Psoas muscle (tissue), 8 donors: Measurements from ENCODE around the gene SAP25. TPM values are rescaled to one million over a fixed set of nuclear protein-coding genes. Genes with fewer than 3 reads are reported as not detected.
"Not testable (repeated sequence)": the region's sequence is repeated elsewhere in the genome, so short reads cannot be mapped to it uniquely, and the experiment has no call there.

Experiments
- ATAC-seq, 4 donors: fragments of 200-7000 bp; cut with Tn5 transposase; one replicate each; pipeline ENCODE4 v1.9.1; 2020; ENCODE audit warnings: moderate library complexity in 3 of 4, mild to moderate bottlenecking in 2 of 4
- DNase-seq, 2 donors: peaks; one replicate each; pipeline ENCODE4 v3.0.0-alpha.2; 2020
- H3K27ac ChIP-seq: fragments of 200-600 bp; one replicate; pipeline ENCODE4 v1.8.0; 2022
- H3K27me3 ChIP-seq, 3 donors: fragments of 200-600 bp in 1 of 3; one replicate each; pipeline versions ENCODE4 v1.6.1 to v1.8.0; 2013 to 2022; ENCODE audit warnings: low read length in 2 of 3, mild to moderate bottlenecking in 2 of 3, moderate library complexity in 1 of 3; ENCODE audit not compliant: insufficient read depth in 3 of 3
- H3K36me3 ChIP-seq, 2 donors: fragments of 200-600 bp in 1 of 2; one replicate each; pipeline versions ENCODE4 v1.6.1 to v1.8.0; 2013 to 2022; ENCODE audit warnings: low read depth in 1 of 2, mild to moderate bottlenecking in 1 of 2, moderate library complexity in 1 of 2; ENCODE audit not compliant: insufficient read depth in 1 of 2
- H3K4me1 ChIP-seq: fragments of 200-600 bp; one replicate; pipeline ENCODE4 v1.8.0; 2022
- H3K4me3 ChIP-seq: fragments of 200-600 bp; one replicate; pipeline ENCODE4 v1.8.0; 2022; ENCODE audit warnings: mild to moderate bottlenecking
- H3K9me3 ChIP-seq: fragments of 200-600 bp; one replicate; pipeline ENCODE4 v1.8.0; 2022
- WGBS, 3 donors: extraction: QIAGEN DNeasy Blood & Tissue Kit; methylation state at CpG; one replicate each; pipeline versions ENCODE4 v1.1.6 to v1.1.7; 2013; 5-methylcytosine and 5-hydroxymethylcytosine counted together
- intact Hi-C, 2 donors: fragments of 100-400 bp; cut with DNase I; formaldehyde crosslinking; loops; one replicate each; pipeline versions ENCODE4 v1.11.0 to v1.14.2; 2022
- polyA plus RNA-seq, 3 donors: library from polyadenylated mRNA; stranded (reverse); fragments of 200-250 nt; gene quantifications; one replicate each; pipeline ENCODE4 v1.2.3, GENCODE V29; 2013
- total RNA-seq, 4 donors: library from RNA; stranded (reverse); fragmentation: NEBNext Ultra II Directional in 2 of 4; extraction: Animal tissue kit (Norgen Biotek cat#: 25700) in 2 of 4; gene quantifications; one replicate each; pipeline versions ENCODE4 v1.2.1 to v1.2.4, GENCODE V29; 2021 to 2023
- TF ChIP-seq, protein P1 (sequence below): fragments of 200-600 bp; IDR thresholded peaks from one replicate; pipeline ENCODE4 v1.8.0; 2022; ENCODE audit warnings: antibody characterized with exemption
- donor health status: healthy with polysubstance abuse.
- donor health status: DM: no; HTN: no; CAD: no; lungs with moderate emphysema.
- donor health status: Bipolar disorder and iron deficiency.
- donor health status: healthy.
- donor health status: DM: yes; HTN: yes; CAD: no.
- donor health status: DM: no; HTN: no; CAD: no.
- donor health status: DM: no; HTN: no; CAD: no.
- donor health status: DM: yes; HTN: yes; CAD: no.

Gene SAP25
- total and polyA plus RNA-seq, 7 donors, result 0.21 to 1.9 (median 0.59) TPM; not detected in 2

- intact Hi-C loops, result loop anchor here in 1 of 2 donors (2.0 kb wide), 1 partner anchor 126 kb away; no protein-coding TSS in a partner anchor
- TF ChIP-seq, protein P1, sequence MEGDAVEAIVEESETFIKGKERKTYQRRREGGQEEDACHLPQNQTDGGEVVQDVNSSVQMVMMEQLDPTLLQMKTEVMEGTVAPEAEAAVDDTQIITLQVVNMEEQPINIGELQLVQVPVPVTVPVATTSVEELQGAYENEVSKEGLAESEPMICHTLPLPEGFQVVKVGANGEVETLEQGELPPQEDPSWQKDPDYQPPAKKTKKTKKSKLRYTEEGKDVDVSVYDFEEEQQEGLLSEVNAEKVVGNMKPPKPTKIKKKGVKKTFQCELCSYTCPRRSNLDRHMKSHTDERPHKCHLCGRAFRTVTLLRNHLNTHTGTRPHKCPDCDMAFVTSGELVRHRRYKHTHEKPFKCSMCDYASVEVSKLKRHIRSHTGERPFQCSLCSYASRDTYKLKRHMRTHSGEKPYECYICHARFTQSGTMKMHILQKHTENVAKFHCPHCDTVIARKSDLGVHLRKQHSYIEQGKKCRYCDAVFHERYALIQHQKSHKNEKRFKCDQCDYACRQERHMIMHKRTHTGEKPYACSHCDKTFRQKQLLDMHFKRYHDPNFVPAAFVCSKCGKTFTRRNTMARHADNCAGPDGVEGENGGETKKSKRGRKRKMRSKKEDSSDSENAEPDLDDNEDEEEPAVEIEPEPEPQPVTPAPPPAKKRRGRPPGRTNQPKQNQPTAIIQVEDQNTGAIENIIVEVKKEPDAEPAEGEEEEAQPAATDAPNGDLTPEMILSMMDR, result no peak
- Histone ChIP-seq H3K27me3 (peaks cover 0 to 4% (median 2%) of the 10 kb centered on the region in 3 donors), H3K9me3 (no peaks in the 10 kb centered on the region), H3K36me3 (no peaks in the 10 kb centered on the region), H3K4me3 (no peak overlapping the region), H3K27ac (no peak overlapping the region), H3K4me1 (no peaks in the 10 kb centered on the region)
- 94 to 96% (median 94%) methylated on average over 11 of the region's 11 CpGs for WGBS, 3 donors
- DNase-seq (no peak), ATAC-seq (no peak)
These were observed 8.5 kb downstream of the SAP25 start for GRCh38 chr7:100565133-100565571.

DNA sequence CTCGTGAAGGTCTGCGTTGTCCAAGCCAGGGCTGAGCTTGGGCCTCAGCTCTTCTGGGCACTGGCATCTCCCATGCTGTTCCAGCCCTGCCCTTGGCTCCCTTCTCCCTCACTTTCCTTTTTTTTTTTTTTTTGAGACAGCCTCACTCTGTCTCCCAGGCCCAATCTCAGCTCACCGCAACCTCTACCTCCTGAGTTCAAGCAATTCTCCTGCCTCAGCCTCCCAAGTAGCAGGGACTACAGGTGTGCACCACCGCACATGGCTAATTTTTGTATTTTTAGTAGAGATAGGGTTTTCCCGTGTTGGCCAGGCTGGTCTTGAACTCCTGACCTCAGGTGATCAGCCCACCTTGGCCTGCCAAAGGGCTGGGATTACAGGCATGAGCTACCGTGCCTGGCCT, 9.3 kb downstream of the SAP25 start:
- H3K4me1 ChIP-seq, H3K9me3 ChIP-seq, H3K27me3 ChIP-seq, H3K36me3 ChIP-seq, DNase-seq, H3K27ac ChIP-seq, H3K4me3 ChIP-seq, ATAC-seq: not testable (repeated sequence)
- intact Hi-C loops, result loop anchor here (2.0 to 5.0 kb wide), 2 partner anchors 97 to 126 kb away; no protein-coding TSS in a partner anchor
- 90 to 93% (median 90%) methylated on average over 6 of the region's 6 CpGs for WGBS, 3 donors

DNA sequence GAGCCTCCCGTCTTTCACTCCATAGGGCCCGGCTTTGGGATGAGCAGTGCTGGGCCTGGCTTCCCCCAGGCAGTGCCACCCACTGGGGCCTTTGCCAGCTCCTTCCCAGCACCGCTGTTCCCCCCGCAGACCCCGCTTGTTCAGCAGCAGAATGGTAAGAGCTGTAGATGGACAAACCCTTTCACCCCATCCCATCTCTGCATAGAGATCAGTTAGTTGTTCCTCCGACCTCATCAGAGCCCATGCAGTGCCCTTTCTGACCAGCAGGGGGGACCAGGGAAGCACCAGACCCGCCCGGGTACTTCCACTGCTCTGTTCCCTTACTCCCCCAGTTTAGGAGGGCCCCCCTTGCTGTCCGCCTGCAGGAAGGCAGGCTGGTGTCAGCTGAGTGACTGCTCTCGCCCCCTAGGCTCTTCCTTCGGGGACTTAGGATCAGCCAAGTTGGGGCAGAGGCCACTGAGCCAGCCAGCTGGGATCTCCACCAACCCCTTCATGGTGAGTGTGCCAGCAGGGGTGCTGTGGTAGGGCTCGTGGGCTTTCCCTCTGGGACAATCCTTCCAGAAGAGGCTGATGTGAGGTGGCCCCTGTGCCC, 9.8 kb downstream of the SAP25 start:
- Histone ChIP-seq H3K27ac (no peak overlapping the region), H3K4me3 (no peak overlapping the region), H3K4me1 (no peaks in the 10 kb centered on the region), H3K36me3 (no peaks in the 10 kb centered on the region), H3K9me3 (no peaks in the 10 kb centered on the region), H3K27me3 (no peaks in the 10 kb centered on the region)
- DNase-seq (peak; percentile 83 to 89), ATAC-seq (peak; percentile 62 to 82 (median 70))
- TF ChIP-seq, protein P1, result peak; percentile 90
- intact Hi-C loops, result loop anchor here (2.0 to 5.0 kb wide), 2 partner anchors 97 to 127 kb away; no protein-coding TSS in a partner anchor
- WGBS, 3 donors, result 43 to 48% (median 47%) methylated on average over 12 of the region's 12 CpGs

- no peak for ATAC-seq
- intact Hi-C loops, result loop anchor here in 1 of 2 donors (5.0 kb wide), 1 partner anchor 96 kb away; no protein-coding TSS in a partner anchor
- no peak overlapping the region for H3K27ac ChIP-seq
- no peak for DNase-seq
- TF ChIP-seq, protein P1, result no peak
- H3K36me3 ChIP-seq, result peaks cover 0 to 4% of the 10 kb centered on the region in 2 donors
- no peak overlapping the region for H3K4me3 ChIP-seq
- no peaks in the 10 kb centered on the region for H3K4me1 ChIP-seq
- H3K9me3 ChIP-seq, result no peaks in the 10 kb centered on the region
- no peaks in the 10 kb centered on the region for H3K27me3 ChIP-seq
- WGBS, 3 donors, result 89 to 96% (median 92%) methylated on average over 8 of the region's 8 CpGs
These were observed 10.6 kb downstream of the SAP25 start for GRCh38 chr7:100563100-100563564.

- TF ChIP-seq, protein P1, result no peak
- H3K4me3 ChIP-seq, result no peak overlapping the region
- H3K27ac ChIP-seq, result no peak overlapping the region
- ATAC-seq, result no peak
- H3K27me3 ChIP-seq, result no peaks in the 10 kb centered on the region
- peaks cover 0 to 5% of the 10 kb centered on the region in 2 donors for H3K36me3 ChIP-seq
- intact Hi-C loops, result loop anchor here in 1 of 2 donors (5.0 kb wide), 1 partner anchor 95 kb away; no protein-coding TSS in a partner anchor
- H3K9me3 ChIP-seq, result no peaks in the 10 kb centered on the region
- H3K4me1 ChIP-seq, result no peaks in the 10 kb centered on the region
- 83 to 85% (median 84%) methylated on average over 24 to 26 of the region's 26 CpGs for WGBS, 3 donors
- DNase-seq, result no peak
These were observed 11.3 kb downstream of the SAP25 start for GRCh38 chr7:100562195-100563099.
